Keratinocyte (primary cell): Measurements from ENCODE around the gene CD99L2. TPM values are rescaled to one million over a fixed set of nuclear protein-coding genes. Genes with fewer than 3 reads are reported as not detected.

Experiments used
- DNase-seq: peaks from one replicate; pipeline ENCODE4 v3.0.0-alpha.2; 2011; ENCODE audit warnings: low read depth, missing footprints, low spot score
- FAIRE-seq: peaks from 2 replicates; lab custom pipeline; 2011; peaks lifted over from hg19 to GRCh38; lab: Jason Lieb, UNC
- H2AFZ ChIP-seq: 2 replicates; pipeline ENCODE4 v1.6.0; 2012; ENCODE audit warnings: low read length, control low read depth, inconsistent platforms; ENCODE audit not compliant: control insufficient read depth
- H3K27ac ChIP-seq: 2 replicates; pipeline ENCODE4 v1.5.1; 2011; ENCODE audit warnings: low read length; ENCODE audit not compliant: control insufficient read depth, insufficient read depth
- H3K27me3 ChIP-seq: 3 replicates; pipeline ENCODE4 v1.6.0; 2011; ENCODE audit warnings: low read length; ENCODE audit not compliant: control insufficient read depth, insufficient read depth; ENCODE audit errors: extremely low read depth
- H3K36me3 ChIP-seq, 2 experiments: 2 replicates in 1 of 2; 3 replicates in 1 of 2; pipeline ENCODE4 v1.5.1; 2011; ENCODE audit warnings: low read length in 2 of 2, mild to moderate bottlenecking in 1 of 2; ENCODE audit not compliant: control insufficient read depth in 2 of 2, insufficient read depth in 2 of 2; ENCODE audit errors: extremely low read depth in 1 of 2
- H3K4me1 ChIP-seq: 3 replicates; pipeline ENCODE4 v1.5.1; 2011; ENCODE audit warnings: low read length; ENCODE audit not compliant: control insufficient read depth, insufficient read depth; ENCODE audit errors: extremely low read depth
- H3K4me2 ChIP-seq: 3 replicates; pipeline ENCODE4 v1.6.0; 2011; ENCODE audit warnings: low read depth, low read length; ENCODE audit not compliant: control insufficient read depth, insufficient read depth; ENCODE audit errors: extremely low read depth
- H3K4me3 ChIP-seq, 3 experiments: fragments of 200-600 bp in 1 of 3; sonication (generic) in 1 of 3; 2 replicates in 2 of 3; 3 replicates in 1 of 3; pipeline ENCODE4 v1.5.1; 2011 to 2016; ENCODE audit warnings: low read length in 3 of 3, mild to moderate bottlenecking in 3 of 3, control low read depth in 2 of 3, inconsistent platforms in 1 of 3, low read depth in 1 of 3, mixed read lengths in 1 of 3, mixed run types in 1 of 3, moderate library complexity in 1 of 3; ENCODE audit not compliant: control insufficient read depth in 2 of 3, insufficient read depth in 2 of 3; ENCODE audit errors: extremely low read depth in 1 of 3
- H3K79me2 ChIP-seq: 2 replicates; pipeline ENCODE4 v1.6.0; 2012; ENCODE audit warnings: low read length; ENCODE audit not compliant: control insufficient read depth, insufficient read depth
- H3K9ac ChIP-seq: 3 replicates; pipeline ENCODE4 v1.6.0; 2011; ENCODE audit warnings: low read length; ENCODE audit not compliant: control insufficient read depth, insufficient read depth; ENCODE audit errors: extremely low read depth
- H3K9me1 ChIP-seq: 3 replicates; pipeline ENCODE4 v1.6.0; 2011; ENCODE audit warnings: low read length; ENCODE audit not compliant: control insufficient read depth, insufficient read depth; ENCODE audit errors: extremely low read depth
- H3K9me3 ChIP-seq: 2 replicates; pipeline ENCODE4 v1.5.1; 2012; ENCODE audit warnings: low read depth, low read length; ENCODE audit not compliant: control insufficient read depth
- H4K20me1 ChIP-seq: 3 replicates; pipeline ENCODE4 v1.6.0; 2011; ENCODE audit warnings: low read length; ENCODE audit not compliant: control insufficient read depth, insufficient read depth; ENCODE audit errors: extremely low read depth
- CTCF ChIP-seq, 3 experiments: IDR thresholded peaks in 1 of 3; conservative IDR thresholded peaks in 1 of 3; optimal IDR thresholded peaks in 1 of 3; 2 replicates in 2 of 3; 3 replicates in 1 of 3; pipeline versions ENCODE3 to v1.5.1; 2011; ENCODE audit warnings: low read length in 3 of 3, mild to moderate bottlenecking in 3 of 3, moderate library complexity in 2 of 3, control low read depth in 1 of 3, inconsistent platforms in 1 of 3; ENCODE audit not compliant: insufficient read depth in 2 of 3; ENCODE audit errors: extremely low read depth in 1 of 3
- EZH2 ChIP-seq: IDR thresholded peaks from one replicate; pipeline ENCODE4 v1.6.1; 2012; ENCODE audit warnings: inconsistent platforms, mild to moderate bottlenecking, low read length, moderate library complexity
- dilution Hi-C: fragments of 300-500 bp; cut with MboI; formaldehyde crosslinking; loops from one replicate; pipeline ENCODE4 v1.7.0; 2020; ENCODE audit warnings: low sequenced_read_pairs; ENCODE audit not compliant: extremely low pct_ligation_motif_present
- polyA plus RNA-seq, 5 experiments: library from polyadenylated mRNA; depleted of rRNA in 3 of 5; stranded (reverse) in 3 of 5; stranded (forward) in 1 of 5; unstranded in 1 of 5; fragments of >200 nt; gene quantifications; 1 replicate in 1 of 5; 2 replicates in 3 of 5; 3 replicates in 1 of 5; pipeline versions ENCODE4 v1.2.1 to v1.2.3, GENCODE V29; 2011 to 2012; ENCODE audit warnings: missing spikeins in 2 of 5, low read depth in 1 of 5, low replicate concordance in 1 of 5

CD99L2 gene
- polyA plus RNA-seq, 1 donor (not counting 4 experiments of a cell fraction or from before 2014, with no cell fraction given): 14.4 TPM

DNA sequence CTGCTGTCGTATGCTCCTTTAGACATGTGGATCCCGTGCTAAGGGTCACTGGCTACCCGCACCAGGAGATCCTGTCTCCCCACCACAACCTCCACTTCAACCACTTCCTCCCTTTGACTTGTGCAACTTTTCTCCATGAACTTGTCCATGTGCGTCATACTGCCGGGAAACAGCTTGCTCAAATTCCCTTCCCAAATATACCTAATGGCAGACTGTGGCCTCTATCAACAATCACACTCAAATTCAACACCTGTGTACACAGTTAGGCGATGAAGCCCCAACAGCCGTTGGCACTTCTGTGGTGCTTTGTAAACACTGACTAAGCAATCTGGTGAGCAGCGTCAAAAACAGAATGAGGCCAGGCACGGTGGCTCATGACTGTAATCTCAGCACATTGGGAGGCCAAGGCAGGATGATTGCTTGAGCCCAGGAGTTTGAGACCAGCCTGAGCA is 49.5 kb downstream of the CD99L2 start:
- H3K4me2 ChIP-seq: no peak overlapping the region
- DNase-seq: no peak
- H3K27me3 ChIP-seq: no peaks in the 10 kb centered on the region
- H3K9ac ChIP-seq: no peak overlapping the region
- H3K4me3 ChIP-seq: no peak overlapping the region
- no peak overlapping the region for H2AFZ ChIP-seq
- no peaks in the 10 kb centered on the region for H3K36me3 ChIP-seq
- H3K9me1 ChIP-seq: no peaks in the 10 kb centered on the region
- TF ChIP-seq EZH2: no peak
- no peak for TF ChIP-seq CTCF (optimal IDR thresholded peaks at IDR 0.05 in 1 of 3, IDR thresholded peaks at IDR 0.05 in 1 of 3, conservative IDR thresholded peaks at IDR 0.05 in 1 of 3; ENCODE audit: extremely low read depth in 1 of 3, insufficient read depth in 2 of 3, low read length in 3 of 3)
- H3K4me1 ChIP-seq: peaks cover 27% of the 10 kb centered on the region
- H3K79me2 ChIP-seq: peaks cover 5% of the 10 kb centered on the region
- dilution Hi-C loops: no loop called here
- peak overlapping the region; percentile 10 for H3K27ac ChIP-seq
- no peaks in the 10 kb centered on the region for H3K9me3 ChIP-seq
- H4K20me1 ChIP-seq: no peaks in the 10 kb centered on the region
- FAIRE-seq: no peak

DNA sequence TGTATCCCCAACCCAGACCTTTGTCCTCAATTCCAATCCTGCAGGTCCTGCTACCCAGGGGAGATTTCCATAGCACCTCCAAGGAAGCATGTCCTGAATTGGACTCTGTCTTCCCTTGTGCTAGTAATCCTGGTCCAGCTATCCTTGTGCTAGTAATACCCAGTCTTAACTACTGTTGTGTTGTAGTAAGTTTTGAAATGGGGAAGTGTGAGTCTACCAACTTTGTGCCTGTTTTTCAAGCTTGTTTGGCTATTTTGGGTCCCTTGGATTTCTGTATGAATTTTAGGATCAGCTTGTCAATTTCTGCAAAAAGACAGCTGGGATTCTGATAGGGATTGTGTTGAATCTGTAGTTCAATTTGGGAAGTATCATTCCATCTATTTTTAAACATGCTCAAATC is 51.4 kb downstream of the CD99L2 start:
- no peak overlapping the region for H2AFZ ChIP-seq
- H3K9me3 ChIP-seq: no peaks in the 10 kb centered on the region
- H3K4me2 ChIP-seq: no peak overlapping the region
- peaks cover 42% of the 10 kb centered on the region for H3K4me1 ChIP-seq
- FAIRE-seq: no peak
- no peak overlapping the region for H3K27ac ChIP-seq
- peaks cover 3% of the 10 kb centered on the region for H3K79me2 ChIP-seq
- no peaks in the 10 kb centered on the region for H3K27me3 ChIP-seq
- dilution Hi-C loops: no loop called here
- no peaks in the 10 kb centered on the region for H3K36me3 ChIP-seq
- no peaks in the 10 kb centered on the region for H4K20me1 ChIP-seq
- no peak overlapping the region for H3K9ac ChIP-seq
- no peak for DNase-seq
- no peak overlapping the region for H3K4me3 ChIP-seq
- no peaks in the 10 kb centered on the region for H3K9me1 ChIP-seq
- TF ChIP-seq CTCF (optimal IDR thresholded peaks at IDR 0.05 in 1 of 3, IDR thresholded peaks at IDR 0.05 in 1 of 3, conservative IDR thresholded peaks at IDR 0.05 in 1 of 3; ENCODE audit: extremely low read depth in 1 of 3, insufficient read depth in 2 of 3, low read length in 3 of 3): no peak
- TF ChIP-seq EZH2: no peak
